NCI-H2196 (cell line): ENCODE data around the gene PPP1R1B.

Experiments used
- DNase-seq: peaks from one replicate; lab custom pipeline; 2025; ENCODE audit not compliant: unreplicated experiment; lab: John Stamatoyannopoulos, UW

Gene PPP1R1B

GRCh38 chr17:39678340-39679116 lies 51.8 kb downstream of the PPP1R1B start:
- DNase-seq, result no peak

- DNase-seq, result no peak
Observed at GRCh38 chr17:39679521-39680192, 52.9 kb downstream of the PPP1R1B start.

GRCh38 chr17:39683295-39683939 lies 56.7 kb downstream of the PPP1R1B start:
- no peak for DNase-seq

- DNase-seq, result no peak
Observed at GRCh38 chr17:39684369-39685192, 57.8 kb downstream of the PPP1R1B start.
